Measurements from ENCODE around the gene RICTOR. TPM values are rescaled to one million over a fixed set of nuclear protein-coding genes. Genes with fewer than 3 reads are reported as not detected.
A peak's percentile ranks its signal among the peaks of the same experiment; 100 is the strongest.
"Not testable (repeated sequence)": the region's sequence is repeated elsewhere in the genome, so short reads cannot be mapped to it uniquely, and the experiment has no call there.

Gene RICTOR
- total RNA-seq, 2 donors from 2014 or later: 35.1 to 84.8 TPM

DNA sequence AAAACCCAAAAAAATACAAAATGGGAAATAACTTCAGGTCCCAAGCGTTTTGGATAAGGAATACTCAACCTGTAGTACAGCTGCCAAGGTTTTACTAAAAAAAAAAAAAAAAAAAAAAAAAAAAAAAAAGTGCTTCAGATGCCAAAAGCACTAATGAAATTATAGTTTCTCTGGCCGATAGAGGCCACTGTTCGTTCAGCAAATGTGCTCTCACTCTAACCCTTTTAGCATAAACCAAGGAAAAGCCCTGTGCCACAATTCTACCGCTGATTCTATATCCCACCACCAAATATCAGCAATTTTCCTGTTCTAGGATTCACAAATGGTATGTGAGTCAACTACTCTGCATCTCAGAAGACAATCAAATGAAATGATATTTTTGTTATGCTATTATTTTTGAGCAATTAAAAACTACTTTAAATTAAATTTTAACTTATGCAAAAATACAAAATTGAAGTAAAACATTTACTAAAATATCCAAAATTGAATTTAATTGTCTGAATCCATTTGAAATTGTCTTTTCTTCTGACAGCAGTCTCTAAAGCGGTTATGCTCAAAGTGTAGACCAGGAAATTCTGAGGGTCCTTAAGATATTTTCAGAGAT lies 79.8 kb downstream of the RICTOR start:
- H3K4me1 Mint-ChIP-seq: peaks cover 13% of the 10 kb centered on the region
- no peak for ATAC-seq (replicated peaks)
- no peak overlapping the region for H3K27ac Mint-ChIP-seq
- no peaks in the 10 kb centered on the region for H3K27me3 Mint-ChIP-seq
- peaks cover 3% of the 10 kb centered on the region for H3K9me3 Mint-ChIP-seq
- peaks cover 80% of the 10 kb centered on the region for H3K36me3 Mint-ChIP-seq (ENCODE audit: low read depth)
- H3K4me3 Mint-ChIP-seq: no peak overlapping the region

DNA sequence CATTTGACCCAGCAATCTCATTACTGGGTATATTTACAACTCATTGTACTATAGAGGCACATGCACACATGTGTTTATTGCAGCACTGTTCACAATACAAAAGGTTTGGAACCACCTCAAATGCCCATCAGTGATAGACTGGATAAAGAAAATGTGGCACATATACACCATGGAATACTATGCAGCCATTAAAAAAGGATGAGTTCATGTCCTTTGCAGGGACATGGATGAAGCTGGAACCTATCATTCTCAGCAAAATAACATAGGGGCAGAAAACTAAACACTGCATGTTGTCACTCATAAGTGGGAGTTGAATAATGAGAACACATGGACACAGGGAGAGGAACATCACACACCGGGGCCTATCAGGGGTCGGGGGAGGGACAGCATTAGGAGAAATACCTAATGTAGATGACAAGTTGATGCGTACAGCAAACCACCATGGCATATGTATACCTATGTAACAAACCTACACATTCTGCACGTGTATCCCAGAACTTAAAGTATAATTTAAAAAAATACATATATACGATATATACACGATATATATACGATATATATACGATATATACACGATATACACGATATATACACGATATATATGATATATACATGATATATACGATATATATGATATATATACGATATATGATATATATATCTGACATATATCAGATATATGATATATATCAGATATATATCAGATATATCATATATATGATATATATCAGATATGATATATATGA lies 84.1 kb downstream of the RICTOR start:
- not testable (repeated sequence) for H3K9me3 Mint-ChIP-seq; H3K27me3 Mint-ChIP-seq; ATAC-seq (replicated peaks); H3K4me3 Mint-ChIP-seq; H3K27ac Mint-ChIP-seq
- peaks cover 87% of the 10 kb centered on the region for H3K36me3 Mint-ChIP-seq (ENCODE audit: low read depth)
- peaks cover 17% of the 10 kb centered on the region for H3K4me1 Mint-ChIP-seq

DNA sequence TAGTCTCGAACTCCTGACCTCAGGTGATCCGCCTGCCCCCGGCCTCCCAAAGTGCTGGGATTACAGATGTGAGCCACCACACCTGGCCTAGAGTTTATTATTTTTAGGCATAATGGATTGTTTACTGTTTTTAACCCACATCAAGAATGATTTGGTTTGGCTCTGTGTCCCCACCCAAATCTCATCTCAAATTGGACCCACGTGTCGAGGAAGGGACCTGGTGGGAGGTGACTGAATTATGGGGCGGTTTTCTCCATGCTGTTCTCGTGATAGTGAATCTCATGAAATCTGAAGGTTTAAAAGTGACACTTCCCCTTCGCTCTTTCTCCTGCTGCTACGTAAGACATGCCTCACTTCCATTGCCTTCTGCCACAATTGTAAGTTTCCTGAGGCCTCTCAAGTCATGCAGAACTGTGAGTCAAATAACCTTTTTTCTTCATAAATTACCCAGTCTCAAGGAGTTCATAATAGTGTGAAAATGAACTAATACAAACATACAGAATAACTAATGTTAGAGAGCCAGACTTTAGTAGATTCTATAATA lies 88.2 kb downstream of the RICTOR start:
- H3K36me3 Mint-ChIP-seq (ENCODE audit: low read depth): peaks cover 78% of the 10 kb centered on the region
- ATAC-seq (replicated peaks): no peak
- H3K4me1 Mint-ChIP-seq: peaks cover 9% of the 10 kb centered on the region
- H3K27ac Mint-ChIP-seq: no peak overlapping the region
- no peak overlapping the region for H3K4me3 Mint-ChIP-seq
- H3K27me3 Mint-ChIP-seq: no peaks in the 10 kb centered on the region
- no peaks in the 10 kb centered on the region for H3K9me3 Mint-ChIP-seq

DNA sequence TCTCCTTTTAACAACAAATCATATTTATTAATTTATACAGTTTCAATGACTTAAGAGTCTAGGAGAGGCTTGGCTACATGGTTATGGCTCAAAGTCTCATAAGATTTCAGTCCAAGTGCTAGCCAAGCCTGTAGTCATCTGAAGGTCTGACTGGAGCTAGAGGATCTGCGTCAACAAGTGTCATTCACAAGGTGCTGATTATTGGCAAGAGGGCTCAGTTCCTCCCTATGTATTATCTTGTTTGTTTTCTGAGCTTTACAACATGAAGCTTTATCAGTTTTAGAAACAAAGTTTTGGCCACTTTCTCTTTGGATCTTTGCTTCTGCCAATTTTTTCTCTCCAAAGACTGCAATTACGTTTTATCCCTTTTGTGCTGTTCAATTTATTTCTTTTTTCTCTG lies 94.7 kb downstream of the RICTOR start:
- Mint-ChIP-seq H3K4me3 (no peak overlapping the region), H3K4me1 (peaks cover 7% of the 10 kb centered on the region), H3K27me3 (no peaks in the 10 kb centered on the region), H3K36me3 (ENCODE audit: low read depth) (peaks cover 78% of the 10 kb centered on the region), H3K27ac (peak overlapping the region; percentile 17), H3K9me3 (no peaks in the 10 kb centered on the region)
- no peak for ATAC-seq (replicated peaks)

DNA sequence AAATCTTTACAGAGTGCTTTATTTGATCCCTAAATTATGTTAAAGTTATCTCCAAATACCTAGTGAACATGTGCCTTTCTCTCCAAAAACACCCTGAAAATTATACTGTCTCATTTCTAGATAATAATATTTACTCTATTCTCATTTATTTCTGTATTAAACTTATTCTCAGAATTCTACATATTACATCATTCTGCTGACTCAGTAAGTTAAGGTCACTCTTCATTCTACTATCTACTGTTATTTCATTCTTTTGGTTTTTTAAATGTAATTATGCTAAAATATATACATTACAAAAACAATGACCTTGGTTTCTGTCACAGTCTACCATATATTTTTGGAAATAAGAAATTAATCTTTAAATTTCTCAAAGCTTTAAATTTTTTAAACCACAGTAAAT lies 96.2 kb downstream of the RICTOR start:
- ATAC-seq (replicated peaks): no peak
- Mint-ChIP-seq H3K27me3 (no peaks in the 10 kb centered on the region), H3K36me3 (ENCODE audit: low read depth) (peaks cover 85% of the 10 kb centered on the region), H3K4me1 (peaks cover 12% of the 10 kb centered on the region), H3K9me3 (no peaks in the 10 kb centered on the region), H3K4me3 (no peak overlapping the region), H3K27ac (no peak overlapping the region)

DNA sequence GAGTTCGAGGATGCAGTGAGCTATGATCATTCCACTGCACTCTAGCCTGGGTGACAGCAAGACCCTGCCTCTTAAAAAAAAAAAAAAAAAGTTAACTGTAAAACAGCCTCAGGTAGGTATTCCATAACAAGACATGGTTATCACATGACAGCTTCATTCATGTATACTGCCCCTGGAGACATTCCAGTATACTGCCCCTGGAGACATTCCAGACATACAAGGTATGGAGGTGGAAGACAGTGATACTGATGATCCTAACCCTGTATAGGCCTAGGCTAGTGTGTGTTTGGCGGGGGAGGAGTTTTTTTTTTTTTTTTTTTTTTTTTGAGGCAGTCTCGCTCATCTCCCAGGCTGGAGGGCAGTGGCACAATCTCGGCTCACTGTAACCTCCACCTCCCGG lies 105.5 kb downstream of the RICTOR start:
- ATAC-seq (replicated peaks): no peak
- no peak overlapping the region for H3K27ac Mint-ChIP-seq
- no peaks in the 10 kb centered on the region for H3K27me3 Mint-ChIP-seq
- no peaks in the 10 kb centered on the region for H3K4me1 Mint-ChIP-seq
- H3K4me3 Mint-ChIP-seq: no peak overlapping the region
- no peaks in the 10 kb centered on the region for H3K9me3 Mint-ChIP-seq
- H3K36me3 Mint-ChIP-seq (ENCODE audit: low read depth): peaks cover 84% of the 10 kb centered on the region

DNA sequence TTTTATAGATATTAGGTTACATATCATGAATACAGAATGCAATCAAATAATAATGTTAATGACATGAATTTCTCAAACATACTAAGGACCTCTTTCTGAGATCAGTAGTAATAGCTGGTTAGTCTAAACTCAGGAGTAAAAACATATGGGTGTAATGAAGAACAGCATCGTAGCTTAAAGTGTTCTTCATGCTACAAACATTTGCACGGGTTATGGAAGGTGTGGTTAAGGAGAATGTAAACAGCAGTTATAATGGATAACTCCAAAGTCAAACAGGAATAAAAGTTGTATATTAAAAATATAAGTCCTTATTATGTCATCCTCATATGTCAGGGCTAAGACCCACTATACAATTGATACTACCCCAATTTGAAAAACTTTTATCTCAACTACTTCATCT lies 112.5 kb downstream of the RICTOR start:
- no peaks in the 10 kb centered on the region for H3K27me3 Mint-ChIP-seq
- no peak for ATAC-seq (replicated peaks)
- peaks cover 93% of the 10 kb centered on the region for H3K36me3 Mint-ChIP-seq (ENCODE audit: low read depth)
- H3K9me3 Mint-ChIP-seq: no peaks in the 10 kb centered on the region
- H3K4me3 Mint-ChIP-seq: no peak overlapping the region
- no peak overlapping the region for H3K27ac Mint-ChIP-seq
- H3K4me1 Mint-ChIP-seq: no peaks in the 10 kb centered on the region

DNA sequence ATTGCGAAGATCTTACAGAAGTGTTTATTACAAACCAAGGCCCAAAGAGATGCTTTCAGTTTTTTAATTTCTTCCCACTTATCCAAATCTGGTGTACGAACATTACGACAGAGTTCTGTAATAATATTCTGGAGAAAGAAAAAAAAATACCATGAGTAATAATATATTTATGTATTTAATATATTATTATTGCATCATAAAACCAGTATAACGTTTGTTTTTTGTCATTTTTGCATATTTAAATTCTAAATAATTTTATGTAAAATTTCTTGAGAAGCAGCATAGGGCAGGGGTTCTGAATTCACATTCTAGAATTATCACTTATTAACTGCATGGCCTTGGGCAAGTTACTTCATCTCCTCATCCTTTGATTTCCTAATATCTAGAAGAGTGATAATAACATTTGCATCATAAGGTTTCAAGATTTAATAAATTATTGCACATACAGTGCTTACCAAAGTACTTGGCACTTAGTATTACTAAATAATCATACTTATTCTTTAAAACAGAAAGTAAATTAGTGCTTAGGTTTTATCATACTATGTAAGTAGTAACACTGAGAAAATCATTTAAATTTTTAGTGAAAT lies 120.7 kb downstream of the RICTOR start:
- H3K36me3 Mint-ChIP-seq (ENCODE audit: low read depth): peaks cover 92% of the 10 kb centered on the region
- H3K4me3 Mint-ChIP-seq: no peak overlapping the region
- H3K4me1 Mint-ChIP-seq: no peaks in the 10 kb centered on the region
- H3K27ac Mint-ChIP-seq: no peak overlapping the region
- ATAC-seq (replicated peaks): no peak
- no peaks in the 10 kb centered on the region for H3K27me3 Mint-ChIP-seq
- no peaks in the 10 kb centered on the region for H3K9me3 Mint-ChIP-seq

DNA sequence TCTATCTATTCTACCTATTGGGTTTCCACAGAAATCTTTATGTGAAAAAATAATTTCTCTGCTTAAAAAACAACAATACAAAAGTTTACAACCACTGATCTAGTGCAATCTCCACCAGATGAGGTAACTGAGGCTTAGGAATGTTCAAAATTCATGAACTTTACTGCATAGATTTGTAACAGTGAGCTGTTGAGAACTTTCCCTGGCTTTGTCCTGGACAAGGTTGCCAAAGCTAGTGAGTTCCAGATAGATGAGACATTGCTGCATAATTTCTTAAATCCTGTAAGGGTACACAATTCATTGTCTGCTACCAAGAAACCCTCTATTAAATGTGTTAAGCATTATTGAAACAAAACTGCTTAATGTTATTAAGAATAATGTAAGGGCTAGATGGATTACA lies 125.7 kb downstream of the RICTOR start:
- ATAC-seq (replicated peaks): no peak
- H3K36me3 Mint-ChIP-seq (ENCODE audit: low read depth): peaks cover 91% of the 10 kb centered on the region
- no peaks in the 10 kb centered on the region for H3K27me3 Mint-ChIP-seq
- no peaks in the 10 kb centered on the region for H3K9me3 Mint-ChIP-seq
- no peaks in the 10 kb centered on the region for H3K4me1 Mint-ChIP-seq
- H3K27ac Mint-ChIP-seq: no peak overlapping the region
- no peak overlapping the region for H3K4me3 Mint-ChIP-seq

DNA sequence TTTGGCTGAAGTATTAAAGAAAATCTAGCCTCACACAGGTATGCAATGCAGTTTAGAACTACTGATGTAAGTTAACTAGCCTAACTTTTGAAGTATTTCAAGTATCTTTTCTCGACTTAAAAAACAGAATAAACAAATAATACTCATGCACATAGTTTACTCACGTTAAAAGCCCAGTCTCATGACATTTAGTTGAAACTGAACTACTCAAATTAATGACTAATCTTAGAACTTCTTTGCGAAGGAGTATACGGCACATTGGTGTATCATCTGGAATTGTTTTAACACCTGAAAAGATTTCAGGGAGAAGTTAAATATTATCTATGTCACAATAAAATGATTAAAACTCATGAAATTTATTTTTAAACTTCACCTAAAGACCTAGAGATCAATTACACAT lies 129.9 kb downstream of the RICTOR start:
- H3K27ac Mint-ChIP-seq: no peak overlapping the region

DNA sequence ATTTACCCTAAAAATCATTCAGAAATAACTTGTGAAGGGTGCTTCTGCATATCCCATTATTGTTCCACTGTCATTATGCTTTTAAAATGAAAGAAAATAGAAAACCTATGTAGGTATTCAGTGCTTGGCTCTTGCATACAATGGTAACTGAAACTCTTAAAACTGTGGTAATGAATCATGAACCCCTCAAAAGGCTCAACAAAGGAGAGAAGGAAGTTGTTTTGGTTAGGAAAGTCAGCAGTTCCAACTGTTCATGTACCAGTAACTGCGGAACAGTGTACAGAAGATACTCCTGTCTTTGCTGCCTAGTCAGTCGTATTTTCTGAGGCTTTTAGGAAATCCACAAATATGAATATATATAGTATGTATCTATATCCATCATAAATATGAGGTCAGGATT lies 132.3 kb downstream of the RICTOR start:
- no peaks in the 10 kb centered on the region for H3K9me3 Mint-ChIP-seq
- H3K4me3 Mint-ChIP-seq: no peak overlapping the region
- peaks cover 97% of the 10 kb centered on the region for H3K36me3 Mint-ChIP-seq (ENCODE audit: low read depth)
- H3K27me3 Mint-ChIP-seq: no peaks in the 10 kb centered on the region
- no peak overlapping the region for H3K27ac Mint-ChIP-seq
- ATAC-seq (replicated peaks): peak; percentile 37
- no peaks in the 10 kb centered on the region for H3K4me1 Mint-ChIP-seq

More for the DNA sequence above, 129.9 kb downstream of the RICTOR start:
- Mint-ChIP-seq H3K27me3 (no peaks in the 10 kb centered on the region), H3K4me1 (no peaks in the 10 kb centered on the region), H3K4me3 (no peak overlapping the region), H3K9me3 (no peaks in the 10 kb centered on the region), H3K36me3 (ENCODE audit: low read depth) (peaks cover 92% of the 10 kb centered on the region)
- no peak for ATAC-seq (replicated peaks)

DNA sequence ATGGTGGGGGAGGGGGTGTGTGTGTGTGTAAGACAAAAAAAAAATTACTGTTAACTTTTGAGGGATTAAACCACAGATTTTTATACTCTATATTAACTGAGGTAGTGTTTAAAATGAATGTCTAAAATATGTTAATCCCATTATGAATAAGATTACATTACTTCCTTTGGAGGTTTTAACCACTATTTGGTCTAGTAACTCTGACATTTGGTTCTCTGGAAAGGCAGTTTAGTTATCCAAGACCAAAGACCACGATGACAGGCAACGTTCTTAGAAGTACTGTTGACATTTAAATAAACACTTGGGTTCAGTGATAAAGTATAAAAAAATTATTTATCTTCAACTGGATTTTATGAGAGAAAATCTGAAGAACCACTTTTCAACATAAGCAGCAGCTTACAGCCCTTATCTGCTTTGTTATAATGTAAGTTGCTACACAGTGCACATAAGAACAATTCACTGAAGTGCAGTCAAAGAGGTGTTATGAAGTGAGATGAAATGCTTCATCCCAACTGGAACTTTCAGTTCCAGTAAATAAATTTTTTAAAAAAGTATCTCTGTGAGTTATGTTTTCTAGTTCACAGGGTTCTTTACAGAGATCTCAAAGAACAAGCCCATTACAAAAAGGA lies 133.9 kb downstream of the RICTOR start:
- peaks cover 88% of the 10 kb centered on the region for H3K36me3 Mint-ChIP-seq (ENCODE audit: low read depth)
- no peak for ATAC-seq (replicated peaks)
- H3K27ac Mint-ChIP-seq: no peak overlapping the region
- H3K9me3 Mint-ChIP-seq: no peaks in the 10 kb centered on the region
- H3K27me3 Mint-ChIP-seq: no peaks in the 10 kb centered on the region
- H3K4me1 Mint-ChIP-seq: no peaks in the 10 kb centered on the region
- no peak overlapping the region for H3K4me3 Mint-ChIP-seq

DNA sequence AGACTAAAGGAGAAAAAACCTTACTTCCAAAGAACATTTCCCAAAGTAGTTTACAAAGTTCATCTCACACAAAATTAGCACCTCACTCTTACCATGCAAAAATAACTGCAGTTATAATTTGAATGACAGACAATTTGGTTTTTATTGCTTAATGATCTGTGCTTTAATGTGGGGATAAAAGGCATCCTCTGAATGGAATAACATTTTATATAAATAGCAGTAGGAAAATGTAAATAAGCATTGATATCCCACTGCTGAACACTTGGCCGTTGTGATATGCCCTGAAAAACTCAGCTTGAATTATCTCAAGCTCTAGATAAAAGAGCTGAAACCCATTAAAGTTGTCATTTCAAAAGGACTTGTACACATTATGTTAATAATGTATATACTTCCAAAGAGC lies 135.2 kb downstream of the RICTOR start:
- Mint-ChIP-seq H3K36me3 (ENCODE audit: low read depth) (peaks cover 75% of the 10 kb centered on the region), H3K4me3 (no peak overlapping the region), H3K4me1 (no peaks in the 10 kb centered on the region), H3K9me3 (no peaks in the 10 kb centered on the region), H3K27ac (no peak overlapping the region), H3K27me3 (no peaks in the 10 kb centered on the region)
- no peak for ATAC-seq (replicated peaks)

DNA sequence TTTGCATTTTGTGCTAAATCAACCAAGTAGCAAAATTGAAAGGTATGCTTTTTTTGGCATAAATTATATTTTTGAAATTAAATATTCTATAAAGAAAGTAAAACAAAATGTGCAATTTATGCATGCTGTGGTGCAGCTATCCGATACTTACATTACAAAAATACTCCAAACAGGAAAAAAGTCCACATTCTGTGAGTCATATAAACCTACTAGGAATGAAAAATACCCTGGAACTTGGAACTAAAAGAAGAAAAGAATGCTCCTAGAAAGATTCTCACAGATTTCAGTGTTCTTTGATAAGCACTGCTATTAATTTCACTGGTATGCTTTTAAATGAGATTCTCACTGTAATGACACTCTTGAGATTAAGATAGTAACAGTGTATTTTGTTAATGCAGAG lies 135.8 kb downstream of the RICTOR start:
- no peak overlapping the region for H3K27ac Mint-ChIP-seq
- no peaks in the 10 kb centered on the region for H3K9me3 Mint-ChIP-seq
- H3K4me3 Mint-ChIP-seq: no peak overlapping the region
- no peaks in the 10 kb centered on the region for H3K4me1 Mint-ChIP-seq
- peaks cover 73% of the 10 kb centered on the region for H3K36me3 Mint-ChIP-seq (ENCODE audit: low read depth)
- no peaks in the 10 kb centered on the region for H3K27me3 Mint-ChIP-seq
- ATAC-seq (replicated peaks): no peak

DNA sequence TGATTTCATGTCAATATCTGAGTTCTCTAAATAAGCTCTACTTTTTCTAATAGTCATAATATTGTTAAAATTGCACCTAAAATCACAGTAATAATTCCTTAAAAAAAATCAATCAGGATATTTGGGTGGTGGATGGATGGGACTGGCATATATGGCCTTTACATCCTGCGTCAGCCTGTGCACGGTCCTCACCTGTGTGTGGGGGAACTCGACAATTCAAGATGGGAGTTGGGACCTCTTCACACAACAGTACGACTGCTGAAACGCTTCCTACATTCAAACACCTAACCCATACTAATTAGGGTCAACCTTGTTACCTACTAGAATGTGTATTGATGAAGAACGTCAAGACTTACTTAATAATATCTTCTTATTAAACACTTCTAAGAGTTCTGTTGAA lies 137.9 kb downstream of the RICTOR start:
- H3K4me1 Mint-ChIP-seq: no peaks in the 10 kb centered on the region
- no peak for ATAC-seq (replicated peaks)
- no peaks in the 10 kb centered on the region for H3K27me3 Mint-ChIP-seq
- H3K36me3 Mint-ChIP-seq (ENCODE audit: low read depth): peaks cover 51% of the 10 kb centered on the region
- no peaks in the 10 kb centered on the region for H3K9me3 Mint-ChIP-seq
- no peak overlapping the region for H3K27ac Mint-ChIP-seq
- no peak overlapping the region for H3K4me3 Mint-ChIP-seq
